H1 (cell line): ENCODE measurements around the gene R3HDM2. TPM values are rescaled to one million over a fixed set of nuclear protein-coding genes. Genes with fewer than 3 reads are reported as not detected.
A peak's percentile ranks its signal among the peaks of the same experiment; 100 is the strongest.

Experiments used
- ATF3 ChIP-seq: IDR thresholded peaks from 2 replicates; pipeline ENCODE4 v1.6.1; 2011; ENCODE audit warnings: low read depth, mild to moderate bottlenecking, low read length; ENCODE audit not compliant: insufficient read depth
- CBX5 ChIP-seq: fragments of 300-800, 300-1000 bp; sonication (generic); IDR thresholded peaks from 2 replicates; pipeline ENCODE4 v1.7.1; 2016; ENCODE audit warnings: antibody characterized with exemption, low read length, low read depth
- CBX8 ChIP-seq: fragments of 300-800, 300-1000 bp; sonication (generic); IDR thresholded peaks from 2 replicates; pipeline ENCODE4 v1.7.1; 2016; ENCODE audit warnings: low read depth, low read length, borderline replicate concordance
- CEBPB ChIP-seq: IDR thresholded peaks from 2 replicates; pipeline ENCODE4 v1.6.1; 2012; ENCODE audit warnings: low read depth, low read length
- CREB1 ChIP-seq: IDR thresholded peaks from 2 replicates; pipeline ENCODE4 v1.6.1; 2012; ENCODE audit warnings: inconsistent platforms
- CTBP2 ChIP-seq: IDR thresholded peaks from 2 replicates; pipeline ENCODE4 v1.7.0; 2011; ENCODE audit warnings: borderline replicate concordance, mild to moderate bottlenecking, moderate library complexity, mixed read lengths, low read length; ENCODE audit not compliant: insufficient read depth, insufficient read length
- EGR1 ChIP-seq: IDR thresholded peaks from 2 replicates; pipeline ENCODE4 v1.6.1; 2011; ENCODE audit warnings: low read depth, low read length, borderline replicate concordance
- EZH2 ChIP-seq: fragments of 200-600 bp; sonication (generic); IDR thresholded peaks from 2 replicates; pipeline ENCODE4 v1.7.1; 2012; ENCODE audit warnings: low read depth, mild to moderate bottlenecking, moderate library complexity, low read length, inconsistent platforms; ENCODE audit not compliant: severe bottlenecking
- GTF2F1 ChIP-seq: IDR thresholded peaks from 2 replicates; pipeline ENCODE4 v1.6.1; 2012; ENCODE audit warnings: low read depth, low read length, improper control_type of control experiment, borderline replicate concordance
- HDAC2 ChIP-seq, 2 experiments: fragments of 300-600 bp in 1 of 2; sonication (generic) in 1 of 2; IDR thresholded peaks; 2 replicates each; pipeline ENCODE4 v1.6.1; 2011 to 2012; ENCODE audit warnings: low read depth in 2 of 2, low read length in 2 of 2, mild to moderate bottlenecking in 2 of 2, moderate library complexity in 2 of 2, borderline replicate concordance in 1 of 2, inconsistent platforms in 1 of 2
- HDAC6 ChIP-seq: IDR thresholded peaks from one replicate; pipeline ENCODE4 v1.7.1; 2012; ENCODE audit warnings: low read depth, mild to moderate bottlenecking, inconsistent platforms, low read length, moderate library complexity
- JUND ChIP-seq: IDR thresholded peaks from 2 replicates; pipeline ENCODE4 v1.6.1; 2011; ENCODE audit warnings: mild to moderate bottlenecking, improper control_type of control experiment, low read length
- KDM4A ChIP-seq: IDR thresholded peaks from one replicate; pipeline ENCODE4 v1.7.1; 2012; ENCODE audit warnings: low read depth, mild to moderate bottlenecking, moderate library complexity, low read length, inconsistent platforms; ENCODE audit not compliant: severe bottlenecking
- MAFK ChIP-seq: IDR thresholded peaks from 2 replicates; pipeline ENCODE4 v1.6.1; 2012; ENCODE audit warnings: low read depth, mild to moderate bottlenecking, improper control_type of control experiment, low read length
- POLR2AphosphoS5 ChIP-seq: IDR thresholded peaks from 2 replicates; pipeline ENCODE4 v1.6.1; 2011; ENCODE audit warnings: low read depth, low read length
- RAD21 ChIP-seq, 2 experiments: IDR thresholded peaks in 1 of 2; conservative IDR thresholded peaks in 1 of 2; 2 replicates each; pipeline ENCODE4 v1.6.1; 2011; ENCODE audit warnings: low read depth in 2 of 2, low read length in 2 of 2, improper control_type of control experiment in 1 of 2, inconsistent platforms in 1 of 2, mild to moderate bottlenecking in 1 of 2, moderate library complexity in 1 of 2
- RFX5 ChIP-seq: IDR thresholded peaks from 2 replicates; pipeline ENCODE4 v1.6.1; 2011; ENCODE audit warnings: low read depth, low read length, improper control_type of control experiment, borderline replicate concordance
- SIRT6 ChIP-seq: IDR thresholded peaks from one replicate; pipeline ENCODE4 v1.7.1; 2012; ENCODE audit warnings: low read length, inconsistent platforms
- SP1 ChIP-seq: IDR thresholded peaks from 2 replicates; pipeline ENCODE4 v1.6.1; 2011; ENCODE audit warnings: low read depth, low read length
- SP2 ChIP-seq: IDR thresholded peaks from 2 replicates; pipeline ENCODE4 v1.6.1; 2012; ENCODE audit warnings: mild to moderate bottlenecking, low read length, inconsistent platforms
- TAF1 ChIP-seq: IDR thresholded peaks from 2 replicates; pipeline ENCODE4 v1.6.1; 2011; ENCODE audit warnings: mild to moderate bottlenecking, low read depth, low read length
- TCF12 ChIP-seq: IDR thresholded peaks from 2 replicates; pipeline ENCODE4 v1.6.1; 2011; ENCODE audit warnings: low read depth, mild to moderate bottlenecking, low read length
- USF2 ChIP-seq: IDR thresholded peaks from 2 replicates; pipeline ENCODE4 v1.6.1; 2011; ENCODE audit warnings: low read length, improper control_type of control experiment
- YY1 ChIP-seq: IDR thresholded peaks from 2 replicates; pipeline ENCODE4 v1.6.1; 2011; ENCODE audit warnings: low read depth, mild to moderate bottlenecking, low read length
- ZNF274 ChIP-seq: IDR thresholded peaks from 2 replicates; pipeline ENCODE4 v1.7.0; 2012; ENCODE audit warnings: low read length, borderline replicate concordance; ENCODE audit errors: extremely low read depth
- polyA plus RNA-seq, 7 experiments: library from polyadenylated mRNA; depleted of rRNA in 3 of 7; stranded (reverse) in 5 of 7; unstranded in 2 of 7; fragments of >200 nt in 5 of 7; fragments of 200-250 nt in 2 of 7; gene quantifications; 1 replicate in 5 of 7; 2 replicates in 1 of 7; 4 replicates in 1 of 7; pipeline versions ENCODE4 v1.2.1 to v1.2.3, GENCODE V29; 2011 to 2013; ENCODE audit warnings: missing spikeins in 2 of 7, mixed read lengths in 2 of 7
- total RNA-seq: library from RNA; stranded (reverse); fragmentation: NEBNext Ultra II Directional; extraction: Animal tissue kit (Norgen Biotek cat#: 25700); gene quantifications from 2 replicates; pipeline ENCODE4 v1.2.1, GENCODE V29; 2021

The R3HDM2 gene
- total and polyA plus RNA-seq, 2 of the 8 experiments (the other 6 are each of a cell fraction or from before 2014, with no cell fraction given), result 25.6 to 27.0 TPM

GRCh38 chr12:57214398-57214781 is 216.5 kb downstream of the R3HDM2 start (continued):
- no peak for TF ChIP-seq ATF3
- no peak for TF ChIP-seq HDAC6
- no peak for TF ChIP-seq USF2
- no peak for TF ChIP-seq SP2
- TF ChIP-seq CTBP2, result no peak
- TF ChIP-seq KDM4A, result no peak
- TF ChIP-seq RFX5, result no peak
- no peak for TF ChIP-seq EGR1
- no peak for TF ChIP-seq CEBPB
- no peak for TF ChIP-seq TAF1
- TF ChIP-seq POLR2AphosphoS5, result no peak; the same call in 1 of the 2 replicates
- no peak for TF ChIP-seq CBX5
- TF ChIP-seq RAD21 (IDR thresholded peaks at IDR 0.05 in 1 of 2, conservative IDR thresholded peaks at IDR 0.05 in 1 of 2; ENCODE audit: low read depth in 2 of 2, low read length in 2 of 2), result peak; percentile 54 to 67
- no peak for TF ChIP-seq EZH2
- 0 out of 2 replicates have a peak, but pooled peaks have one; percentile 56 for TF ChIP-seq TCF12
- no peak for TF ChIP-seq CBX8
- 0 out of 2 replicates have a peak, but pooled peaks have one; percentile 25 for TF ChIP-seq YY1
- no peak for TF ChIP-seq HDAC2 (IDR thresholded peaks at IDR 0.05; ENCODE audit: borderline replicate concordance in 1 of 2, low read depth in 2 of 2, low read length in 2 of 2)
- TF ChIP-seq SP1, result 0 out of 2 replicates have a peak, but pooled peaks have one; percentile 29
- no peak for TF ChIP-seq ZNF274
- TF ChIP-seq MAFK, result no peak
- no peak for TF ChIP-seq GTF2F1
- no peak for TF ChIP-seq JUND
- TF ChIP-seq SIRT6, result no peak
- TF ChIP-seq CREB1, result 0 out of 2 replicates have a peak, but pooled peaks have one; percentile 54
